H1 (cell line): ENCODE results near the gene BCAR3. TPM values are rescaled to one million over a fixed set of nuclear protein-coding genes. Genes with fewer than 3 reads are reported as not detected.

Source experiments
- E2F6 ChIP-seq: IDR thresholded peaks from 2 replicates; pipeline ENCODE4 v1.6.1; 2012; ENCODE audit warnings: inconsistent platforms
- FOSL1 ChIP-seq: IDR thresholded peaks from 2 replicates; pipeline ENCODE4 v1.6.1; 2011; ENCODE audit warnings: mild to moderate bottlenecking, low read depth, low read length, moderate library complexity; ENCODE audit not compliant: insufficient read depth
- SAP30 ChIP-seq: fragments of 300-600 bp; sonication (generic); IDR thresholded peaks from 2 replicates; pipeline ENCODE4 v1.7.1; 2012; ENCODE audit warnings: low read length, moderate library complexity, mild to moderate bottlenecking, inconsistent platforms; ENCODE audit not compliant: insufficient read depth, insufficient replicate concordance
- SIX5 ChIP-seq: IDR thresholded peaks from 2 replicates; pipeline ENCODE4 v1.6.1; 2011; ENCODE audit warnings: mild to moderate bottlenecking, low read depth, low read length
- SP1 ChIP-seq: IDR thresholded peaks from 2 replicates; pipeline ENCODE4 v1.6.1; 2011; ENCODE audit warnings: low read depth, low read length
- TCF12 ChIP-seq: IDR thresholded peaks from 2 replicates; pipeline ENCODE4 v1.6.1; 2011; ENCODE audit warnings: low read depth, mild to moderate bottlenecking, low read length
- YY1 ChIP-seq: IDR thresholded peaks from 2 replicates; pipeline ENCODE4 v1.6.1; 2011; ENCODE audit warnings: low read depth, mild to moderate bottlenecking, low read length
- polyA plus RNA-seq, 7 experiments: library from polyadenylated mRNA; depleted of rRNA in 3 of 7; stranded (reverse) in 5 of 7; unstranded in 2 of 7; fragments of >200 nt in 5 of 7; fragments of 200-250 nt in 2 of 7; gene quantifications; 1 replicate in 5 of 7; 2 replicates in 1 of 7; 4 replicates in 1 of 7; pipeline versions ENCODE4 v1.2.1 to v1.2.3, GENCODE V29; 2011 to 2013; ENCODE audit warnings: missing spikeins in 2 of 7, mixed read lengths in 2 of 7
- total RNA-seq: library from RNA; stranded (reverse); fragmentation: NEBNext Ultra II Directional; extraction: Animal tissue kit (Norgen Biotek cat#: 25700); gene quantifications from 2 replicates; pipeline ENCODE4 v1.2.1, GENCODE V29; 2021
- TF ChIP-seq, protein P1 (sequence below): IDR thresholded peaks from 2 replicates; pipeline ENCODE4 v1.6.1; 2012; ENCODE audit warnings: low read length, inconsistent platforms

Gene BCAR3
- total and polyA plus RNA-seq, 2 of the 8 experiments (the other 6 are each of a cell fraction or from before 2014, with no cell fraction given), result 5.6 to 9.2 TPM

GRCh38 chr1:93592551-93592949, 89.1 kb downstream of the BCAR3 start (continued):
- TF ChIP-seq, protein P1, sequence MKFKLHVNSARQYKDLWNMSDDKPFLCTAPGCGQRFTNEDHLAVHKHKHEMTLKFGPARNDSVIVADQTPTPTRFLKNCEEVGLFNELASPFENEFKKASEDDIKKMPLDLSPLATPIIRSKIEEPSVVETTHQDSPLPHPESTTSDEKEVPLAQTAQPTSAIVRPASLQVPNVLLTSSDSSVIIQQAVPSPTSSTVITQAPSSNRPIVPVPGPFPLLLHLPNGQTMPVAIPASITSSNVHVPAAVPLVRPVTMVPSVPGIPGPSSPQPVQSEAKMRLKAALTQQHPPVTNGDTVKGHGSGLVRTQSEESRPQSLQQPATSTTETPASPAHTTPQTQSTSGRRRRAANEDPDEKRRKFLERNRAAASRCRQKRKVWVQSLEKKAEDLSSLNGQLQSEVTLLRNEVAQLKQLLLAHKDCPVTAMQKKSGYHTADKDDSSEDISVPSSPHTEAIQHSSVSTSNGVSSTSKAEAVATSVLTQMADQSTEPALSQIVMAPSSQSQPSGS, result no peak
- TF ChIP-seq TCF12 (no peak), YY1 (no peak), E2F6 (no peak), SP1 (no peak), SAP30 (no peak), SIX5 (no peak), FOSL1 (no peak)
